Stomach (tissue), 9 donors: ENCODE data around the gene DYRK1A. TPM values are rescaled to one million over a fixed set of nuclear protein-coding genes. Genes with fewer than 3 reads are reported as not detected.

Source experiments
- DNase-seq, 2 donors: peaks; one replicate each; pipeline versions ENCODE4 v3.0.0 to v3.0.0-alpha.2; 2013 to 2019
- H3K27ac ChIP-seq, 5 donors: fragments of 200-600 bp in 4 of 5; sonication (generic) in 4 of 5; one replicate each; pipeline ENCODE4 v1.5.1; 2013 to 2019; ENCODE audit warnings: mild to moderate bottlenecking in 1 of 5, moderate library complexity in 1 of 5
- H3K27me3 ChIP-seq, 3 donors: fragments of 200-600 bp; sonication (generic); one replicate each; pipeline ENCODE4 v1.5.1; 2017 to 2019; ENCODE audit warnings: mixed run types in 1 of 3
- H3K36me3 ChIP-seq, 4 donors: fragments of 200-600 bp; sonication (generic); 1 replicate in 3 of 4; 2 replicates in 1 of 4; pipeline ENCODE4 v1.5.1; 2016 to 2019
- H3K4me1 ChIP-seq, 4 donors: fragments of 200-600 bp; sonication (generic); one replicate each; pipeline ENCODE4 v1.5.1; 2016 to 2019
- H3K4me3 ChIP-seq, 4 donors: fragments of 200-600 bp; sonication (generic) in 3 of 4; one replicate each; pipeline ENCODE4 v1.5.1; 2016 to 2019; ENCODE audit warnings: mild to moderate bottlenecking in 1 of 4
- H3K9me3 ChIP-seq, 4 donors: fragments of 200-600 bp; sonication (generic); one replicate each; pipeline ENCODE4 v1.5.1; 2016 to 2019
- EP300 ChIP-seq: sonication (generic); formaldehyde crosslinking; IDR thresholded peaks from one replicate; pipeline ENCODE4 v1.6.1; 2017; ENCODE audit warnings: antibody characterized with exemption
- POLR2A ChIP-seq, 4 donors: fragments of 450-650 bp; IDR thresholded peaks; one replicate each; pipeline ENCODE4 v1.6.1; 2016; ENCODE audit warnings: antibody characterized with exemption in 4 of 4, control low read depth in 2 of 4, mild to moderate bottlenecking in 1 of 4, moderate library complexity in 1 of 4
- POLR2AphosphoS5 ChIP-seq, 3 donors: sonication (generic); formaldehyde crosslinking; IDR thresholded peaks; one replicate each; pipeline ENCODE4 v1.6.1; 2016; ENCODE audit warnings: antibody characterized with exemption in 3 of 3
- WGBS, 5 donors: extraction: QIAGEN DNeasy Blood & Tissue Kit in 3 of 5; methylation state at CpG; one replicate each; pipeline versions ENCODE4 v1.1.5 to v1.1.7; 2013 to 2018; 5-methylcytosine and 5-hydroxymethylcytosine counted together
- intact Hi-C: fragments of 100-400 bp; cut with DNase I; formaldehyde crosslinking; loops from one replicate; pipeline ENCODE4 v1.15.1; 2023; ENCODE audit warnings: low total_unique reads
- polyA plus RNA-seq, 3 donors: library from polyadenylated mRNA; stranded (reverse); fragments of 200-250 nt; gene quantifications; one replicate each; pipeline ENCODE4 v1.2.3, GENCODE V29; 2013
- total RNA-seq, 5 donors: library from RNA; depleted of rRNA; stranded (reverse); fragments of >200 nt; gene quantifications; one replicate each; pipeline versions ENCODE4 v1.1.0 to v1.2.3, GENCODE V29; 2014 to 2016
- TF ChIP-seq, protein P1 (sequence below), 7 experiments: fragments of 450-650 bp in 4 of 7; fragments of 200-600 bp in 3 of 7; sonication (generic) in 3 of 7; IDR thresholded peaks; one replicate each; pipeline ENCODE4 v1.5.1; 2016 to 2019; ENCODE audit warnings: antibody characterized with exemption in 7 of 7, control low read depth in 2 of 7, mild to moderate bottlenecking in 1 of 7
- donor health status: healthy with polysubstance abuse.
- donor health status: Bipolar disorder and iron deficiency.
- donor health status: healthy.

Gene DYRK1A
- total and polyA plus RNA-seq, 8 donors: 10.1 to 124 (median 67.0) TPM

DNA sequence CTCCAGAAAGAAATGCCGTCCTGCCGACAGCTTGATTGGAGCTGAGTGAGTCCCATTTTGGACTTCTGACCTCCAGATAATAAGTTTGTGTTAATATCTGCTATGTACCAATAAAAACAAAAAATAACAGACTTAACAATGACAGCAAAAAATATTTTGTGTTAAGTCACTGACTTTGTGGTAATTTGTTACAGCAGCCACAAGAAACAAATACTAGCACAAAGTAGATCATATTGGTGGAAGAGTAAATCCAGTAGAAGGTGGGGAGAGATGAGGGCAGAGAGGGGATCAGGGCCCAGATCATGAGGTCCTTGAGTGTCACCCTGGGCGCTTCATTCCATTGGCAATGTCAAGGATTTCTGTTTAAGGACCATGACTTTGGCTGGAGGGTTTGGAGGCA lies 168.6 kb downstream of the DYRK1A start:
- TF ChIP-seq POLR2AphosphoS5 (IDR thresholded peaks at IDR 0.05): no peak
- TF ChIP-seq, protein P1, sequence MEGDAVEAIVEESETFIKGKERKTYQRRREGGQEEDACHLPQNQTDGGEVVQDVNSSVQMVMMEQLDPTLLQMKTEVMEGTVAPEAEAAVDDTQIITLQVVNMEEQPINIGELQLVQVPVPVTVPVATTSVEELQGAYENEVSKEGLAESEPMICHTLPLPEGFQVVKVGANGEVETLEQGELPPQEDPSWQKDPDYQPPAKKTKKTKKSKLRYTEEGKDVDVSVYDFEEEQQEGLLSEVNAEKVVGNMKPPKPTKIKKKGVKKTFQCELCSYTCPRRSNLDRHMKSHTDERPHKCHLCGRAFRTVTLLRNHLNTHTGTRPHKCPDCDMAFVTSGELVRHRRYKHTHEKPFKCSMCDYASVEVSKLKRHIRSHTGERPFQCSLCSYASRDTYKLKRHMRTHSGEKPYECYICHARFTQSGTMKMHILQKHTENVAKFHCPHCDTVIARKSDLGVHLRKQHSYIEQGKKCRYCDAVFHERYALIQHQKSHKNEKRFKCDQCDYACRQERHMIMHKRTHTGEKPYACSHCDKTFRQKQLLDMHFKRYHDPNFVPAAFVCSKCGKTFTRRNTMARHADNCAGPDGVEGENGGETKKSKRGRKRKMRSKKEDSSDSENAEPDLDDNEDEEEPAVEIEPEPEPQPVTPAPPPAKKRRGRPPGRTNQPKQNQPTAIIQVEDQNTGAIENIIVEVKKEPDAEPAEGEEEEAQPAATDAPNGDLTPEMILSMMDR (IDR thresholded peaks at IDR 0.05): no peak
- no peak for TF ChIP-seq POLR2A (IDR thresholded peaks at IDR 0.05)
- no peak for TF ChIP-seq EP300
- WGBS, 5 donors: 90 to 99% (median 93%) methylated on average over 3 of the region's 3 CpGs
- intact Hi-C loops: no loop called here

DNA sequence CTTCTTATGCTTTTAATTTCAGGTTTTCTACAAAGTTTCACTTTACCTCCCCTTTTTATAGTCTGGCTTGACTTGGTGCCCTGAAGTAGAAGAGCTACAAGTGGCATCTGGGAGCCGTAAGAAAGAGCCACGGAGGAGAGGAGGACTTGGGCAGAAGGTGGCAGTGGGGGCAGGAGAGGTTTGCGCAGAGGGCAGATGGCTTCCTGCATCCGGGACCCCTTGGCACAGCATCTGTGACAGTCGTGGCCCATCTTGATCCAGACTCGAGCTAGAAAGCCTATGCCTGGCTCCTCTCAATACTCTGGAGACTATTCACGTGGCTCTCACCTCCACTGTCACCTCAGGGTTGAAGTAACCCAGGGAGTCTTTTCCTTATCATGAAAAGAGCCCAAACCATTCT lies 169.1 kb downstream of the DYRK1A start:
- DNase-seq: no peak
- peaks cover 2 to 16% (median 14%) of the 10 kb centered on the region in 4 donors for H3K9me3 ChIP-seq
- peaks cover 12 to 22% (median 17%) of the 10 kb centered on the region in 4 donors for H3K4me1 ChIP-seq
- peaks cover 0 to 29% (median 0%) of the 10 kb centered on the region in 3 donors for H3K27me3 ChIP-seq
- WGBS, 5 donors: 87 to 95% (median 90%) methylated on average over 7 of the region's 7 CpGs
- intact Hi-C loops: no loop called here
- H3K4me3 ChIP-seq: no peak overlapping the region
- TF ChIP-seq EP300 (no peak), POLR2A (IDR thresholded peaks at IDR 0.05) (no peak), POLR2AphosphoS5 (IDR thresholded peaks at IDR 0.05) (no peak)
- TF ChIP-seq, protein P1 (IDR thresholded peaks at IDR 0.05): no peak
- H3K27ac ChIP-seq: no peak overlapping the region
- H3K36me3 ChIP-seq: no peaks in the 10 kb centered on the region

More for the DNA sequence above, 168.6 kb downstream of the DYRK1A start:
- H3K27ac ChIP-seq: no peak overlapping the region
- no peak overlapping the region for H3K4me3 ChIP-seq
- peaks cover 14 to 26% (median 17%) of the 10 kb centered on the region in 4 donors for H3K4me1 ChIP-seq
- H3K9me3 ChIP-seq: peaks cover 2 to 16% (median 14%) of the 10 kb centered on the region in 4 donors
- H3K36me3 ChIP-seq: no peaks in the 10 kb centered on the region
- no peak for DNase-seq
- peaks cover 0 to 34% (median 0%) of the 10 kb centered on the region in 3 donors for H3K27me3 ChIP-seq

DNA sequence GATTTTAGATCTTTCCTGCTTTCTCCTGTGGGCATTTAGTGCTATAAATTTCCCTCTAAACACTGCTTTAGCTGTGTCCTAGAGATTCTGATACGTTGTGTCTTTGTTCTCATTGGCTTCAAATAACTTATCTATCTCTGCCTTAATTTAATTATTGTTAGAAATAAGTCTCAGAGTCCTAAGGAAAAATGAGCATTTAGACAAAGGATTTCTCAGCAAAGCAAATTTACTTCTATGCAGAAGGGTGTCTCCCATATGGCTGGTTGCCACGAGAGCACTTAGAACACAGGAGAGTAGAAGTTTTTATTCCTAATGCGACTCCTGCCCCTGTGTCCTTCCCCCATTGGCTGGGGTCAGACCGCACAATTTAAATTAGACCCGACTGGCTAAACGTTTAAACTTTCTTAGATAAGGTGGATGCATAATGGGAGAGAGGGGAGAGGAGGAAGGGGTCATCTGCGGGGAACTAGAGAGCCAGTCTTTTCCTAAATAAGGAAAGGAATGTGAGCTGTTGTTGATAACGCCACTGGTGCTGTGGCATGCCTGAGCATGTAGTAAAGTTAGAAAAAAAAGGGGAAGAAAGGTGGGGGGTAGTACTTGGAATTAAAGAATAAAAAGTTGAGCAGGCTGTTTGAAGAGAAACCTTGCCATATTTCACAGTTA lies 170.2 kb downstream of the DYRK1A start:
- 38 to 48% (median 42%) methylated on average over 8 of the region's 8 CpGs for WGBS, 5 donors
- H3K4me1 ChIP-seq: peaks cover 1 to 11% (median 10%) of the 10 kb centered on the region in 4 donors
- no peak overlapping the region for H3K27ac ChIP-seq
- no peak for DNase-seq
- no peak overlapping the region for H3K4me3 ChIP-seq
- peaks cover 0 to 18% (median 0%) of the 10 kb centered on the region in 3 donors for H3K27me3 ChIP-seq
- TF ChIP-seq EP300: no peak
- TF ChIP-seq POLR2A (IDR thresholded peaks at IDR 0.05): no peak
- TF ChIP-seq, protein P1 (IDR thresholded peaks at IDR 0.05): no peak
- TF ChIP-seq POLR2AphosphoS5 (IDR thresholded peaks at IDR 0.05): no peak
- H3K36me3 ChIP-seq: no peaks in the 10 kb centered on the region
- H3K9me3 ChIP-seq: peaks cover 2 to 16% (median 14%) of the 10 kb centered on the region in 4 donors
- intact Hi-C loops: no loop called here

- peaks cover 2 to 20% (median 17%) of the 10 kb centered on the region in 4 donors for H3K9me3 ChIP-seq
Measured at GRCh38 chr21:37537391-37537996, 170.9 kb downstream of the DYRK1A start.

More at GRCh38 chr21:37537391-37537996, 170.9 kb downstream of the DYRK1A start:
- Histone ChIP-seq H3K36me3 (no peaks in the 10 kb centered on the region), H3K27ac (no peak overlapping the region), H3K4me3 (no peak overlapping the region), H3K4me1 (peaks cover 0 to 8% (median 7%) of the 10 kb centered on the region in 4 donors), H3K27me3 (peaks cover 0 to 17% (median 0%) of the 10 kb centered on the region in 3 donors)
- WGBS, 5 donors: 83 to 96% (median 93%) methylated on average over 4 of the region's 4 CpGs
- intact Hi-C loops: no loop called here
- DNase-seq: no peak
- TF ChIP-seq, protein P1 (IDR thresholded peaks at IDR 0.05): no peak
- no peak for TF ChIP-seq POLR2A (IDR thresholded peaks at IDR 0.05)
- no peak for TF ChIP-seq POLR2AphosphoS5 (IDR thresholded peaks at IDR 0.05)
- no peak for TF ChIP-seq EP300
